ENCODE results near the gene CTSZ. TPM values are rescaled to one million over a fixed set of nuclear protein-coding genes. Genes with fewer than 3 reads are reported as not detected.

Gene CTSZ
- total RNA-seq, 1 experiment from 2014 or later, result 26.3 TPM

DNA sequence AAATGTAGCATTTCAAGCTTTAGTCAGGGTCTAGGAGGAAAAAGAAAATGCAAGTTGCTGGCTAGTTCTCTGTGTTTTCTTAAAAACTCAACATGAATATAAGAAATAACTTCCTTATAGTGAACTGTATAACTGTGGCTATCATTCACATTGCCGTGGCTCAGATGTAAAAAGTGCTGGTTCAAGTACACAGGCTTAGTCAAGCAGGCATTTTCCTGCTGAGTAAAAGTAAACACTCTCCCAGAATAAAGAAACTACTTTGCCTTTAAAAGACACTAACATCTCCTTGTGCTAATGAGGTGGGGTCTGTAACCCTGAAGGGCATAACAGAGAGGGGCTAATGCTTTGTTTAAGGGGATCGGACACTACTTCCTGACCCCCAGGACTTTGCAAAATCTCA lies 21.8 kb upstream of the CTSZ start:
- Mint-ChIP-seq H3K9me3 (no peaks in the 10 kb centered on the region), H3K4me1 (peaks cover 45% of the 10 kb centered on the region), H3K27me3 (ENCODE audit: low read depth) (peaks cover 78% of the 10 kb centered on the region), H3K36me3 (peaks cover 66% of the 10 kb centered on the region), H3K27ac (no peak overlapping the region), H3K4me3 (no peak overlapping the region)
- ATAC-seq (no peak), DNase-seq (ENCODE audit: low spot score) (no peak)
- POLR2A ChIA-PET, result no interaction called here
- TF ChIP-seq, protein P1, sequence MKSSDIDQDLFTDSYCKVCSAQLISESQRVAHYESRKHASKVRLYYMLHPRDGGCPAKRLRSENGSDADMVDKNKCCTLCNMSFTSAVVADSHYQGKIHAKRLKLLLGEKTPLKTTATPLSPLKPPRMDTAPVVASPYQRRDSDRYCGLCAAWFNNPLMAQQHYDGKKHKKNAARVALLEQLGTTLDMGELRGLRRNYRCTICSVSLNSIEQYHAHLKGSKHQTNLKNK (CRISPR knock-in tag; IDR thresholded peaks at IDR 0.05), result no peak
- TF ChIP-seq, protein P2, sequence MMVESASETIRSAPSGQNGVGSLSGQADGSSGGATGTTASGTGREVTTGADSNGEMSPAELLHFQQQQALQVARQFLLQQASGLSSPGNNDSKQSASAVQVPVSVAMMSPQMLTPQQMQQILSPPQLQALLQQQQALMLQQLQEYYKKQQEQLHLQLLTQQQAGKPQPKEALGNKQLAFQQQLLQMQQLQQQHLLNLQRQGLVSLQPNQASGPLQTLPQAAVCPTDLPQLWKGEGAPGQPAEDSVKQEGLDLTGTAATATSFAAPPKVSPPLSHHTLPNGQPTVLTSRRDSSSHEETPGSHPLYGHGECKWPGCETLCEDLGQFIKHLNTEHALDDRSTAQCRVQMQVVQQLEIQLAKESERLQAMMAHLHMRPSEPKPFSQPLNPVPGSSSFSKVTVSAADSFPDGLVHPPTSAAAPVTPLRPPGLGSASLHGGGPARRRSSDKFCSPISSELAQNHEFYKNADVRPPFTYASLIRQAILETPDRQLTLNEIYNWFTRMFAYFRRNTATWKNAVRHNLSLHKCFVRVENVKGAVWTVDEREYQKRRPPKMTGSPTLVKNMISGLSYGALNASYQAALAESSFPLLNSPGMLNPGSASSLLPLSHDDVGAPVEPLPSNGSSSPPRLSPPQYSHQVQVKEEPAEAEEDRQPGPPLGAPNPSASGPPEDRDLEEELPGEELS (CRISPR knock-in tag; IDR thresholded peaks at IDR 0.05), result no peak
- CTCF ChIA-PET, result interaction anchor here (0.7 kb wide), 2 partner anchors 59 to 179 kb away, joined by 3 read pairs; no protein-coding TSS in a partner anchor

DNA sequence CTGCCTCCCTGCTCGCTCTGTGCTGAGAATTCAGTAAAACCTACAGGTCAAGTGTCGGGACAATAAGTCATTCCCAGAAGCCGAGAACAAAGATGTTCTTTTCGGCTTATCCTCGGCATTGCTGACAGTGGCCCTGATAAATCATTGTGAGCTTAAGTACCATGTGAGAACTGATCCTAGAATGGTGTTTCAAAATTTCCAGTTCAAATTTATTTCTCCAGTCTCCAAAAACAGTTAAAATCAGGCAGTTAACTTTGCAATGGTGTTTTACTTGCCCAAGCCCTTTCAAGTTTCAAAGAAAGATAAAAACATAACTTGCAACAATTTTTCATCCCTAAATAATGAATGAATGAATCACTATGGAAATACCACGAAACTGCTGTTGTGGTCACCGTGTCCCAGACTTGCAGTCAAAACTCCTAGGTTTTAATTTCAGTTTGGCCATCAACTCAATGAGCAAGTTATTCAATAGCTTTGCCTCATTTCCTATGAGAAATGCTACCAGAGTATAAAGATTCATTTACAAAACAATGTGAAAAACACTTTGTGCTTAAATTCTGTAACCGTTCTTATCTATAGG lies 20.8 kb upstream of the CTSZ start:
- CTCF ChIA-PET, result interaction anchor here (0.6 kb wide), 1 partner anchor 60 kb away, joined by 4 read pairs; no protein-coding TSS in a partner anchor
- POLR2A ChIA-PET, result no interaction called here

More for the DNA sequence above, 20.8 kb upstream of the CTSZ start:
- no peaks in the 10 kb centered on the region for H3K9me3 Mint-ChIP-seq
- DNase-seq (ENCODE audit: low spot score) (no peak), ATAC-seq (no peak)
- peaks cover 44% of the 10 kb centered on the region for H3K4me1 Mint-ChIP-seq
- H3K36me3 Mint-ChIP-seq, result peaks cover 72% of the 10 kb centered on the region
- H3K4me3 Mint-ChIP-seq, result no peak overlapping the region
- no peak overlapping the region for H3K27ac Mint-ChIP-seq
- no peak for TF ChIP-seq ZNF396 (CRISPR knock-in tag; IDR thresholded peaks at IDR 0.05; ENCODE audit: borderline replicate concordance)
- TF ChIP-seq, protein P3, sequence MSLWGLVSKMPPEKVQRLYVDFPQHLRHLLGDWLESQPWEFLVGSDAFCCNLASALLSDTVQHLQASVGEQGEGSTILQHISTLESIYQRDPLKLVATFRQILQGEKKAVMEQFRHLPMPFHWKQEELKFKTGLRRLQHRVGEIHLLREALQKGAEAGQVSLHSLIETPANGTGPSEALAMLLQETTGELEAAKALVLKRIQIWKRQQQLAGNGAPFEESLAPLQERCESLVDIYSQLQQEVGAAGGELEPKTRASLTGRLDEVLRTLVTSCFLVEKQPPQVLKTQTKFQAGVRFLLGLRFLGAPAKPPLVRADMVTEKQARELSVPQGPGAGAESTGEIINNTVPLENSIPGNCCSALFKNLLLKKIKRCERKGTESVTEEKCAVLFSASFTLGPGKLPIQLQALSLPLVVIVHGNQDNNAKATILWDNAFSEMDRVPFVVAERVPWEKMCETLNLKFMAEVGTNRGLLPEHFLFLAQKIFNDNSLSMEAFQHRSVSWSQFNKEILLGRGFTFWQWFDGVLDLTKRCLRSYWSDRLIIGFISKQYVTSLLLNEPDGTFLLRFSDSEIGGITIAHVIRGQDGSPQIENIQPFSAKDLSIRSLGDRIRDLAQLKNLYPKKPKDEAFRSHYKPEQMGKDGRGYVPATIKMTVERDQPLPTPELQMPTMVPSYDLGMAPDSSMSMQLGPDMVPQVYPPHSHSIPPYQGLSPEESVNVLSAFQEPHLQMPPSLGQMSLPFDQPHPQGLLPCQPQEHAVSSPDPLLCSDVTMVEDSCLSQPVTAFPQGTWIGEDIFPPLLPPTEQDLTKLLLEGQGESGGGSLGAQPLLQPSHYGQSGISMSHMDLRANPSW (CRISPR knock-in tag; conservative IDR thresholded peaks at IDR 0.05; ENCODE audit: low read depth), result no peak
- no peak for TF ChIP-seq ZNF232 (CRISPR knock-in tag; IDR thresholded peaks at IDR 0.05)
- TF ChIP-seq SP1 (CRISPR knock-in tag; conservative IDR thresholded peaks at IDR 0.05), result no peak
- no peak for TF ChIP-seq CREM (CRISPR knock-in tag; IDR thresholded peaks at IDR 0.05)
- TF ChIP-seq, protein P4, sequence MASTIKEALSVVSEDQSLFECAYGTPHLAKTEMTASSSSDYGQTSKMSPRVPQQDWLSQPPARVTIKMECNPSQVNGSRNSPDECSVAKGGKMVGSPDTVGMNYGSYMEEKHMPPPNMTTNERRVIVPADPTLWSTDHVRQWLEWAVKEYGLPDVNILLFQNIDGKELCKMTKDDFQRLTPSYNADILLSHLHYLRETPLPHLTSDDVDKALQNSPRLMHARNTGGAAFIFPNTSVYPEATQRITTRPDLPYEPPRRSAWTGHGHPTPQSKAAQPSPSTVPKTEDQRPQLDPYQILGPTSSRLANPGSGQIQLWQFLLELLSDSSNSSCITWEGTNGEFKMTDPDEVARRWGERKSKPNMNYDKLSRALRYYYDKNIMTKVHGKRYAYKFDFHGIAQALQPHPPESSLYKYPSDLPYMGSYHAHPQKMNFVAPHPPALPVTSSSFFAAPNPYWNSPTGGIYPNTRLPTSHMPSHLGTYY (CRISPR knock-in tag; IDR thresholded peaks at IDR 0.05), result no peak
- no peak for TF ChIP-seq TP53 (CRISPR knock-in tag; IDR thresholded peaks at IDR 0.05)
- TF ChIP-seq, protein P5, sequence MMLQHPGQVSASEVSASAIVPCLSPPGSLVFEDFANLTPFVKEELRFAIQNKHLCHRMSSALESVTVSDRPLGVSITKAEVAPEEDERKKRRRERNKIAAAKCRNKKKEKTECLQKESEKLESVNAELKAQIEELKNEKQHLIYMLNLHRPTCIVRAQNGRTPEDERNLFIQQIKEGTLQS (CRISPR knock-in tag; conservative IDR thresholded peaks at IDR 0.05), result no peak
- TF ChIP-seq, protein P6, sequence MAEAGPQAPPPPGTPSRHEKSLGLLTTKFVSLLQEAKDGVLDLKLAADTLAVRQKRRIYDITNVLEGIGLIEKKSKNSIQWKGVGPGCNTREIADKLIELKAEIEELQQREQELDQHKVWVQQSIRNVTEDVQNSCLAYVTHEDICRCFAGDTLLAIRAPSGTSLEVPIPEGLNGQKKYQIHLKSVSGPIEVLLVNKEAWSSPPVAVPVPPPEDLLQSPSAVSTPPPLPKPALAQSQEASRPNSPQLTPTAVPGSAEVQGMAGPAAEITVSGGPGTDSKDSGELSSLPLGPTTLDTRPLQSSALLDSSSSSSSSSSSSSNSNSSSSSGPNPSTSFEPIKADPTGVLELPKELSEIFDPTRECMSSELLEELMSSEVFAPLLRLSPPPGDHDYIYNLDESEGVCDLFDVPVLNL (CRISPR knock-in tag; IDR thresholded peaks at IDR 0.05; ENCODE audit: borderline replicate concordance, low read depth), result no peak
- TF ChIP-seq SOX15 (CRISPR knock-in tag; IDR thresholded peaks at IDR 0.05), result no peak
- TF ChIP-seq, protein P7, sequence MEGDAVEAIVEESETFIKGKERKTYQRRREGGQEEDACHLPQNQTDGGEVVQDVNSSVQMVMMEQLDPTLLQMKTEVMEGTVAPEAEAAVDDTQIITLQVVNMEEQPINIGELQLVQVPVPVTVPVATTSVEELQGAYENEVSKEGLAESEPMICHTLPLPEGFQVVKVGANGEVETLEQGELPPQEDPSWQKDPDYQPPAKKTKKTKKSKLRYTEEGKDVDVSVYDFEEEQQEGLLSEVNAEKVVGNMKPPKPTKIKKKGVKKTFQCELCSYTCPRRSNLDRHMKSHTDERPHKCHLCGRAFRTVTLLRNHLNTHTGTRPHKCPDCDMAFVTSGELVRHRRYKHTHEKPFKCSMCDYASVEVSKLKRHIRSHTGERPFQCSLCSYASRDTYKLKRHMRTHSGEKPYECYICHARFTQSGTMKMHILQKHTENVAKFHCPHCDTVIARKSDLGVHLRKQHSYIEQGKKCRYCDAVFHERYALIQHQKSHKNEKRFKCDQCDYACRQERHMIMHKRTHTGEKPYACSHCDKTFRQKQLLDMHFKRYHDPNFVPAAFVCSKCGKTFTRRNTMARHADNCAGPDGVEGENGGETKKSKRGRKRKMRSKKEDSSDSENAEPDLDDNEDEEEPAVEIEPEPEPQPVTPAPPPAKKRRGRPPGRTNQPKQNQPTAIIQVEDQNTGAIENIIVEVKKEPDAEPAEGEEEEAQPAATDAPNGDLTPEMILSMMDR (IDR thresholded peaks at IDR 0.05), result no peak
- TF ChIP-seq FOXJ3 (CRISPR knock-in tag; IDR thresholded peaks at IDR 0.05; ENCODE audit: borderline replicate concordance), result no peak
- TF ChIP-seq OVOL2 (CRISPR knock-in tag; IDR thresholded peaks at IDR 0.05; ENCODE audit: borderline replicate concordance), result no peak
- TF ChIP-seq, protein P8, sequence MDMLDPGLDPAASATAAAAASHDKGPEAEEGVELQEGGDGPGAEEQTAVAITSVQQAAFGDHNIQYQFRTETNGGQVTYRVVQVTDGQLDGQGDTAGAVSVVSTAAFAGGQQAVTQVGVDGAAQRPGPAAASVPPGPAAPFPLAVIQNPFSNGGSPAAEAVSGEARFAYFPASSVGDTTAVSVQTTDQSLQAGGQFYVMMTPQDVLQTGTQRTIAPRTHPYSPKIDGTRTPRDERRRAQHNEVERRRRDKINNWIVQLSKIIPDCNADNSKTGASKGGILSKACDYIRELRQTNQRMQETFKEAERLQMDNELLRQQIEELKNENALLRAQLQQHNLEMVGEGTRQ (CRISPR knock-in tag; IDR thresholded peaks at IDR 0.05), result no peak
- TF ChIP-seq FOXK1 (CRISPR knock-in tag; IDR thresholded peaks at IDR 0.05), result no peak
- TF ChIP-seq GABPB1 (CRISPR knock-in tag; IDR thresholded peaks at IDR 0.05), result no peak
- no peak for TF ChIP-seq CREB1 (CRISPR knock-in tag; IDR thresholded peaks at IDR 0.05)
- TF ChIP-seq, protein P9, sequence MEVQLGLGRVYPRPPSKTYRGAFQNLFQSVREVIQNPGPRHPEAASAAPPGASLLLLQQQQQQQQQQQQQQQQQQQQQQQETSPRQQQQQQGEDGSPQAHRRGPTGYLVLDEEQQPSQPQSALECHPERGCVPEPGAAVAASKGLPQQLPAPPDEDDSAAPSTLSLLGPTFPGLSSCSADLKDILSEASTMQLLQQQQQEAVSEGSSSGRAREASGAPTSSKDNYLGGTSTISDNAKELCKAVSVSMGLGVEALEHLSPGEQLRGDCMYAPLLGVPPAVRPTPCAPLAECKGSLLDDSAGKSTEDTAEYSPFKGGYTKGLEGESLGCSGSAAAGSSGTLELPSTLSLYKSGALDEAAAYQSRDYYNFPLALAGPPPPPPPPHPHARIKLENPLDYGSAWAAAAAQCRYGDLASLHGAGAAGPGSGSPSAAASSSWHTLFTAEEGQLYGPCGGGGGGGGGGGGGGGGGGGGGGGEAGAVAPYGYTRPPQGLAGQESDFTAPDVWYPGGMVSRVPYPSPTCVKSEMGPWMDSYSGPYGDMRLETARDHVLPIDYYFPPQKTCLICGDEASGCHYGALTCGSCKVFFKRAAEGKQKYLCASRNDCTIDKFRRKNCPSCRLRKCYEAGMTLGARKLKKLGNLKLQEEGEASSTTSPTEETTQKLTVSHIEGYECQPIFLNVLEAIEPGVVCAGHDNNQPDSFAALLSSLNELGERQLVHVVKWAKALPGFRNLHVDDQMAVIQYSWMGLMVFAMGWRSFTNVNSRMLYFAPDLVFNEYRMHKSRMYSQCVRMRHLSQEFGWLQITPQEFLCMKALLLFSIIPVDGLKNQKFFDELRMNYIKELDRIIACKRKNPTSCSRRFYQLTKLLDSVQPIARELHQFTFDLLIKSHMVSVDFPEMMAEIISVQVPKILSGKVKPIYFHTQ (CRISPR knock-in tag; IDR thresholded peaks at IDR 0.05), result no peak
- H3K27me3 Mint-ChIP-seq (ENCODE audit: low read depth), result peaks cover 80% of the 10 kb centered on the region
